ENCODE data around the gene PEPD.

DNA sequence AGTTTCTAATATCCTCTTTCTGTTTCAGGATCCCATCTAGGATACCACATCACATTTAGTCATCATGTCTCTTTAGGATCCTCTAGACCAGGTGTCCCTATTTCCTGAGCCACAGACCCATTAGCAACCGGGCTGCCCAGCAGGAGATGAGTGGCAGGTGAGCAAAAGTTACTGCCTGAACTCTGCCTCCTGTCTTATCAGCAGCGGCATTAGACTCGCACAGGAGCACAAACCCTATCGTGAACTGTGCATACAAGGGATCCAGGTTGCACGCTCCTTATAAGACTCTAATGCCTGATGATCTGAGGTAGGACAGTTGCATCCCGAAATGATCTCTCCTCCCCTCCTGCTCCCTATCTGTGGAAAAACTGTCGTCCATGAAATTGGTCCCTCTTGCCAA is 155.9 kb downstream of the PEPD start:
- TF ChIP-seq POLR2A (IDR thresholded peaks at IDR 0.05; ENCODE audit: low read length) (no peak), GATA1 (IDR thresholded peaks at IDR 0.05; ENCODE audit: low read depth, low read length) (no peak)

All from erythroblast (primary cell).